GM19351 (cell line): ENCODE measurements around the gene GSK3B.
"Not testable (repeated sequence)": the region's sequence is repeated elsewhere in the genome, so short reads cannot be mapped to it uniquely, and the experiment has no call there.

Experiments used
- ATAC-seq: cut with Tn5 transposase; IDR thresholded peaks from one replicate; pipeline ENCODE4 v1.9.1; 2021; ENCODE audit warnings: mild to moderate bottlenecking, moderate library complexity; ENCODE audit not compliant: unreplicated experiment

The GSK3B gene

GRCh38 chr3:120057626-120058025 lies 36.6 kb downstream of the GSK3B start:
- no peak for ATAC-seq

- ATAC-seq: no peak
These were observed 37.2 kb downstream of the GSK3B start for GRCh38 chr3:120057029-120057428.

- not testable (repeated sequence) for ATAC-seq
These were observed 40.6 kb downstream of the GSK3B start for GRCh38 chr3:120053647-120054046.

- ATAC-seq: peak; percentile 37
These were observed 41.6 kb downstream of the GSK3B start for GRCh38 chr3:120052677-120053076.

- ATAC-seq: peak; percentile 87
These were observed 42.0 kb downstream of the GSK3B start for GRCh38 chr3:120052225-120052624.

- ATAC-seq: not testable (repeated sequence)
These were observed 42.7 kb downstream of the GSK3B start for GRCh38 chr3:120051570-120051969.

- no peak for ATAC-seq
These were observed 44.2 kb downstream of the GSK3B start for GRCh38 chr3:120049881-120050539.

- ATAC-seq: no peak
These were observed 45.2 kb downstream of the GSK3B start for GRCh38 chr3:120049072-120049471.

GRCh38 chr3:120048355-120049041 lies 45.7 kb downstream of the GSK3B start:
- ATAC-seq: no peak

GRCh38 chr3:120047686-120048085 lies 46.6 kb downstream of the GSK3B start:
- ATAC-seq: no peak

GRCh38 chr3:120040813-120041377 lies 53.4 kb downstream of the GSK3B start:
- no peak for ATAC-seq

GRCh38 chr3:120039642-120040610 lies 54.3 kb downstream of the GSK3B start:
- no peak for ATAC-seq

- ATAC-seq: no peak
These were observed 60.7 kb downstream of the GSK3B start for GRCh38 chr3:120033596-120033995.

GRCh38 chr3:120031561-120031960 lies 62.7 kb downstream of the GSK3B start:
- no peak for ATAC-seq

- ATAC-seq: no peak
These were observed 64.5 kb downstream of the GSK3B start for GRCh38 chr3:120029749-120030148.

- no peak for ATAC-seq
These were observed 65.8 kb downstream of the GSK3B start for GRCh38 chr3:120028271-120029047.

- ATAC-seq: no peak
These were observed 67.0 kb downstream of the GSK3B start for GRCh38 chr3:120027226-120027625.

- ATAC-seq: no peak
These were observed 68.7 kb downstream of the GSK3B start for GRCh38 chr3:120025520-120025919.

GRCh38 chr3:120024103-120024502 lies 70.1 kb downstream of the GSK3B start:
- ATAC-seq: no peak

GRCh38 chr3:120022729-120023128 lies 71.5 kb downstream of the GSK3B start:
- no peak for ATAC-seq
